ENCODE data around the gene DTNB.

DTNB gene

DNA sequence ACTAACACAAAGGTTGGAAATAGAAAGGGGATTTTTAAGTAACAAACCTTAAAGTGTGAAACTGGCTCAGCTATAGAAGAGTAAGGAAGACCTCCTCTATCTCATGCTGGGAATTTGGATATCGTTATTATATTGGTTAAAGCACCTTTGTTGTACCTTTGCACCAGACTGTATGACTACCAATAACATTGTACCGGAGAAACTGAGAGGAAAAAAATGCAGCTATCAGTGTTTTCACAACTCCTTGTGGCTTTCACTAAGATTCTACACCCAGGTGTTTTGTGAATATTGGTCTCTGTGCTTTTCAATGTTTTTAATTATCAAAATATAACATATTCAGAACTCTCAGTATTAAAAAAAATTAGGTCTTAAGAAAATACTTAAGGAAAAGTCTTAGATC, 48.7 kb downstream of the DTNB start:
- Histone ChIP-seq H3K36me3 (ENCODE audit: control insufficient read depth in 2 of 2, insufficient read depth in 1 of 2, low read length in 2 of 2) (peaks cover 8 to 22% of the 10 kb centered on the region in 2 experiments), H3K4me1 (ENCODE audit: control insufficient read depth, insufficient read depth, low read length) (peaks cover 8% of the 10 kb centered on the region), H3K4me3 (ENCODE audit: low read depth, low read length) (no peak overlapping the region), H3K9me3 (ENCODE audit: control insufficient read depth, insufficient read depth, low read depth, low read length) (no peaks in the 10 kb centered on the region; the same call in 1 of the 2 replicates), H3K27ac (ENCODE audit: extremely low read depth, low read depth, low read length) (no peak overlapping the region)
- ChIA-PET POLR2A (no interaction called here), CTCF (no interaction called here)
- no peak for TF ChIP-seq ZNF138 (tag by site-specific recombination; IDR thresholded peaks at IDR 0.05; ENCODE audit: borderline replicate concordance)
- TF ChIP-seq TCF7L2 (IDR thresholded peaks at IDR 0.05; ENCODE audit: borderline replicate concordance, low read depth, low read length), result no peak

DNA sequence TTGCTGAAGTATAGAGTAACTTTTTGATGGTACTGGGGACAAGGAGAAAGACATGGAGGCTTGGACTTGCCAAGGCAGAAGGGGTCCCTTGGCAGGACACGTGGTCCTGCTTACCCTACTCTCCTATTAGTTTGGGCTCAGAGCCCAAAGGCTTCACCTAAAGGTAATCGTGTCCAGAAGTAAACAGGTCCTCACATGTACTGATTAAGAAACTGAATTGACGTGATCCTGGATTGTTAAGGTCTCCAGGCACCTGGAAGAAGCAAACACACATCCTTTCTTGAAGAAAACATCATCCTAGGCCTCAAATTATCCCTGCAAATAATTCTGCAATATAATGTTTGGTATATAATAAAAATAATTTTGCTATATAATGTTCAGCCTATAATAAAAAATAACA, 50.0 kb downstream of the DTNB start:
- CTCF ChIA-PET, result interaction anchor here (1.2 kb wide), 1 partner anchor 41 kb away, joined by 4 read pairs; no protein-coding TSS in a partner anchor
- H3K27ac ChIP-seq (ENCODE audit: extremely low read depth, low read depth, low read length), result no peak overlapping the region
- H3K9me3 ChIP-seq (ENCODE audit: control insufficient read depth, insufficient read depth, low read depth, low read length), result no peaks in the 10 kb centered on the region
- H3K4me3 ChIP-seq (ENCODE audit: low read depth, low read length), result no peak overlapping the region
- TF ChIP-seq ZBTB17 (tag by site-specific recombination; IDR thresholded peaks at IDR 0.05) (no peak), ZNF560 (tag by site-specific recombination; IDR thresholded peaks at IDR 0.05; ENCODE audit: borderline replicate concordance) (no peak), HOXA7 (CRISPR knock-in tag; IDR thresholded peaks at IDR 0.05; ENCODE audit: borderline replicate concordance) (no peak), ZNF571 (tag by site-specific recombination; IDR thresholded peaks at IDR 0.05) (no peak), ZNF585B (tag by site-specific recombination; IDR thresholded peaks at IDR 0.05) (no peak), ZNF266 (tag by site-specific recombination; IDR thresholded peaks at IDR 0.05; ENCODE audit: low read depth) (no peak), ZNF558 (tag by site-specific recombination; IDR thresholded peaks at IDR 0.05) (no peak), ZNF426 (tag by site-specific recombination; IDR thresholded peaks at IDR 0.05) (no peak), ZNF2 (tag by site-specific recombination; IDR thresholded peaks at IDR 0.05) (no peak), ZNF654 (tag by site-specific recombination; IDR thresholded peaks at IDR 0.05; ENCODE audit: low read depth) (no peak), ZNF292 (tag by site-specific recombination; IDR thresholded peaks at IDR 0.05; ENCODE audit: borderline replicate concordance, low read depth) (no peak), MEIS1 (CRISPR knock-in tag; IDR thresholded peaks at IDR 0.05; ENCODE audit: borderline replicate concordance) (no peak)
- TF ChIP-seq, protein P1, sequence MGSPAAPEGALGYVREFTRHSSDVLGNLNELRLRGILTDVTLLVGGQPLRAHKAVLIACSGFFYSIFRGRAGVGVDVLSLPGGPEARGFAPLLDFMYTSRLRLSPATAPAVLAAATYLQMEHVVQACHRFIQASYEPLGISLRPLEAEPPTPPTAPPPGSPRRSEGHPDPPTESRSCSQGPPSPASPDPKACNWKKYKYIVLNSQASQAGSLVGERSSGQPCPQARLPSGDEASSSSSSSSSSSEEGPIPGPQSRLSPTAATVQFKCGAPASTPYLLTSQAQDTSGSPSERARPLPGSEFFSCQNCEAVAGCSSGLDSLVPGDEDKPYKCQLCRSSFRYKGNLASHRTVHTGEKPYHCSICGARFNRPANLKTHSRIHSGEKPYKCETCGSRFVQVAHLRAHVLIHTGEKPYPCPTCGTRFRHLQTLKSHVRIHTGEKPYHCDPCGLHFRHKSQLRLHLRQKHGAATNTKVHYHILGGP (tag by site-specific recombination; IDR thresholded peaks at IDR 0.05), result no peak
- TF ChIP-seq, protein P2, sequence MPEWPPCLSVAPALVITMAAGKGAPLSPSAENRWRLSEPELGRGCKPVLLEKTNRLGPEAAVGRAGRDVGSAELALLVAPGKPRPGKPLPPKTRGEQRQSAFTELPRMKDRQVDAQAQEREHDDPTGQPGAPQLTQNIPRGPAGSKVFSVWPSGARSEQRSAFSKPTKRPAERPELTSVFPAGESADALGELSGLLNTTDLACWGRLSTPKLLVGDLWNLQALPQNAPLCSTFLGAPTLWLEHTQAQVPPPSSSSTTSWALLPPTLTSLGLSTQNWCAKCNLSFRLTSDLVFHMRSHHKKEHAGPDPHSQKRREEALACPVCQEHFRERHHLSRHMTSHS (tag by site-specific recombination; IDR thresholded peaks at IDR 0.05), result no peak
- TF ChIP-seq, protein P3, sequence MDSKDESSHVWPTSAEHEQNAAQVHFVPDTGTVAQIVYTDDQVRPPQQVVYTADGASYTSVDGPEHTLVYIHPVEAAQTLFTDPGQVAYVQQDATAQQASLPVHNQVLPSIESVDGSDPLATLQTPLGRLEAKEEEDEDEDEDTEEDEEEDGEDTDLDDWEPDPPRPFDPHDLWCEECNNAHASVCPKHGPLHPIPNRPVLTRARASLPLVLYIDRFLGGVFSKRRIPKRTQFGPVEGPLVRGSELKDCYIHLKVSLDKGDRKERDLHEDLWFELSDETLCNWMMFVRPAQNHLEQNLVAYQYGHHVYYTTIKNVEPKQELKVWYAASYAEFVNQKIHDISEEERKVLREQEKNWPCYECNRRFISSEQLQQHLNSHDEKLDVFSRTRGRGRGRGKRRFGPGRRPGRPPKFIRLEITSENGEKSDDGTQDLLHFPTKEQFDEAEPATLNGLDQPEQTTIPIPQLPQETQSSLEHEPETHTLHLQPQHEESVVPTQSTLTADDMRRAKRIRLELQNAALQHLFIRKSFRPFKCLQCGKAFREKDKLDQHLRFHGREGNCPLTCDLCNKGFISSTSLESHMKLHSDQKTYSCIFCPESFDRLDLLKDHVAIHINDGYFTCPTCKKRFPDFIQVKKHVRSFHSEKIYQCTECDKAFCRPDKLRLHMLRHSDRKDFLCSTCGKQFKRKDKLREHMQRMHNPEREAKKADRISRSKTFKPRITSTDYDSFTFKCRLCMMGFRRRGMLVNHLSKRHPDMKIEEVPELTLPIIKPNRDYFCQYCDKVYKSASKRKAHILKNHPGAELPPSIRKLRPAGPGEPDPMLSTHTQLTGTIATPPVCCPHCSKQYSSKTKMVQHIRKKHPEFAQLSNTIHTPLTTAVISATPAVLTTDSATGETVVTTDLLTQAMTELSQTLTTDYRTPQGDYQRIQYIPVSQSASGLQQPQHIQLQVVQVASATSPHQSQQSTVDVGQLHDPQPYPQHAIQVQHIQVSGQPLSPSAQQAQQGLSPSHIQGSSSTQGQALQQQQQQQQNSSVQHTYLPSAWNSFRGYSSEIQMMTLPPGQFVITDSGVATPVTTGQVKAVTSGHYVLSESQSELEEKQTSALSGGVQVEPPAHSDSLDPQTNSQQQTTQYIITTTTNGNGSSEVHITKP (tag by site-specific recombination; IDR thresholded peaks at IDR 0.05), result no peak
- TF ChIP-seq, protein P4, sequence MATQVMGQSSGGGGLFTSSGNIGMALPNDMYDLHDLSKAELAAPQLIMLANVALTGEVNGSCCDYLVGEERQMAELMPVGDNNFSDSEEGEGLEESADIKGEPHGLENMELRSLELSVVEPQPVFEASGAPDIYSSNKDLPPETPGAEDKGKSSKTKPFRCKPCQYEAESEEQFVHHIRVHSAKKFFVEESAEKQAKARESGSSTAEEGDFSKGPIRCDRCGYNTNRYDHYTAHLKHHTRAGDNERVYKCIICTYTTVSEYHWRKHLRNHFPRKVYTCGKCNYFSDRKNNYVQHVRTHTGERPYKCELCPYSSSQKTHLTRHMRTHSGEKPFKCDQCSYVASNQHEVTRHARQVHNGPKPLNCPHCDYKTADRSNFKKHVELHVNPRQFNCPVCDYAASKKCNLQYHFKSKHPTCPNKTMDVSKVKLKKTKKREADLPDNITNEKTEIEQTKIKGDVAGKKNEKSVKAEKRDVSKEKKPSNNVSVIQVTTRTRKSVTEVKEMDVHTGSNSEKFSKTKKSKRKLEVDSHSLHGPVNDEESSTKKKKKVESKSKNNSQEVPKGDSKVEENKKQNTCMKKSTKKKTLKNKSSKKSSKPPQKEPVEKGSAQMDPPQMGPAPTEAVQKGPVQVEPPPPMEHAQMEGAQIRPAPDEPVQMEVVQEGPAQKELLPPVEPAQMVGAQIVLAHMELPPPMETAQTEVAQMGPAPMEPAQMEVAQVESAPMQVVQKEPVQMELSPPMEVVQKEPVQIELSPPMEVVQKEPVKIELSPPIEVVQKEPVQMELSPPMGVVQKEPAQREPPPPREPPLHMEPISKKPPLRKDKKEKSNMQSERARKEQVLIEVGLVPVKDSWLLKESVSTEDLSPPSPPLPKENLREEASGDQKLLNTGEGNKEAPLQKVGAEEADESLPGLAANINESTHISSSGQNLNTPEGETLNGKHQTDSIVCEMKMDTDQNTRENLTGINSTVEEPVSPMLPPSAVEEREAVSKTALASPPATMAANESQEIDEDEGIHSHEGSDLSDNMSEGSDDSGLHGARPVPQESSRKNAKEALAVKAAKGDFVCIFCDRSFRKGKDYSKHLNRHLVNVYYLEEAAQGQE (tag by site-specific recombination; IDR thresholded peaks at IDR 0.05), result no peak
- H3K36me3 ChIP-seq (ENCODE audit: control insufficient read depth in 2 of 2, insufficient read depth in 1 of 2, low read length in 2 of 2), result peaks cover 8 to 22% of the 10 kb centered on the region in 2 experiments
- POLR2A ChIA-PET, result no interaction called here
- peaks cover 18% of the 10 kb centered on the region for H3K4me1 ChIP-seq (ENCODE audit: control insufficient read depth, insufficient read depth, low read length)
